Hypothalamus (tissue), 51 donors: Measurements from ENCODE around the gene TIMM23B.
"Not testable (repeated sequence)": the region's sequence is repeated elsewhere in the genome, so short reads cannot be mapped to it uniquely, and the experiment has no call there.

Experiments
- DNase-seq, 51 donors: peaks; one replicate each; lab custom pipeline; 2025; lab: John Stamatoyannopoulos, UW

The TIMM23B gene

GRCh38 chr10:49972094-49972493 is 30.2 kb downstream of the TIMM23B start:
- DNase-seq: not testable (repeated sequence)

GRCh38 chr10:49977756-49978155 is 35.9 kb downstream of the TIMM23B start:
- not testable (repeated sequence) for DNase-seq

- DNase-seq: not testable (repeated sequence)
These were observed 45.4 kb downstream of the TIMM23B start for GRCh38 chr10:49987207-49987606.

GRCh38 chr10:49988376-49988775 is 46.5 kb downstream of the TIMM23B start, which contains the start of gene AGAP6:
Gene AGAP6 (plus strand): TSS chr10:49988406. CDS start chr10:49988716, 310 bp downstream.
- not testable (repeated sequence) for DNase-seq

GRCh38 chr10:49995321-49995720 is 53.5 kb downstream of the TIMM23B start:
- DNase-seq: not testable (repeated sequence)

- DNase-seq: not testable (repeated sequence)
These were observed 72.2 kb downstream of the TIMM23B start for GRCh38 chr10:50014024-50014423.

- not testable (repeated sequence) for DNase-seq
These were observed 73.9 kb downstream of the TIMM23B start for GRCh38 chr10:50015596-50016220.

GRCh38 chr10:50016926-50017325 is 75.1 kb downstream of the TIMM23B start:
- not testable (repeated sequence) for DNase-seq

GRCh38 chr10:50017646-50018045 is 75.8 kb downstream of the TIMM23B start:
- not testable (repeated sequence) for DNase-seq

GRCh38 chr10:50019279-50019678 is 77.4 kb downstream of the TIMM23B start:
- not testable (repeated sequence) for DNase-seq

GRCh38 chr10:50020451-50021024 is 78.7 kb downstream of the TIMM23B start:
- DNase-seq: not testable (repeated sequence)

GRCh38 chr10:50021646-50022045 is 79.8 kb downstream of the TIMM23B start:
- DNase-seq: no peak
